ENCODE results near the gene GPRIN2. TPM values are rescaled to one million over a fixed set of nuclear protein-coding genes. Genes with fewer than 3 reads are reported as not detected.
"Not testable (repeated sequence)": the region's sequence is repeated elsewhere in the genome, so short reads cannot be mapped to it uniquely, and the experiment has no call there.

GPRIN2 gene
- total RNA-seq, 2 donors from 2014 or later: 32.3 to 34.4 TPM

DNA sequence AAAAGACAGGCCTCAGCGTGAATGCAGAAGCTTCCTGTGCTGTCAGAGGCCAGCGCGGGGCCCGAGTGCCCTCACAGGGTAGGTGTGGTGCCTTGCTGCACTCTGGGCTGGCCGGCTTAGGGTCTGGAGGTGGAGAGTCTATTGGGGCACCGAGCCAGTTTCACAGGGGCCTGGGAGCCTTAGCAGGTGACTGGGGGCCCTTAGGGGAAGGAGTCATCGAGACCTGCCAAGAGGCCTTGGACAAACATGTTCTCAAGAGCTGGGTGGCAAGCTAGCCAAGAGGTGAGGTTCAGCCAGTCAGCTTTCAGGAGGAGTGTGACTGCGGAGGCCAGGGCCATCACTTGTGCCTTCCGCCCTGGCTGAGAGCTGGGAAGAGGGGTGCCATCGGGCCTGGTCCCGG, 26.1 kb upstream of the GPRIN2 start:
- H3K4me1 ChIP-seq; H3K27me3 ChIP-seq; H3K9me3 ChIP-seq; intact Hi-C loops (cut with DNase I); H3K36me3 ChIP-seq; DNase-seq; H3K27ac ChIP-seq; H3K9ac ChIP-seq (ENCODE audit: low read depth in 2 of 2, low read length in 2 of 2); H3K4me3 ChIP-seq: not testable (repeated sequence)

DNA sequence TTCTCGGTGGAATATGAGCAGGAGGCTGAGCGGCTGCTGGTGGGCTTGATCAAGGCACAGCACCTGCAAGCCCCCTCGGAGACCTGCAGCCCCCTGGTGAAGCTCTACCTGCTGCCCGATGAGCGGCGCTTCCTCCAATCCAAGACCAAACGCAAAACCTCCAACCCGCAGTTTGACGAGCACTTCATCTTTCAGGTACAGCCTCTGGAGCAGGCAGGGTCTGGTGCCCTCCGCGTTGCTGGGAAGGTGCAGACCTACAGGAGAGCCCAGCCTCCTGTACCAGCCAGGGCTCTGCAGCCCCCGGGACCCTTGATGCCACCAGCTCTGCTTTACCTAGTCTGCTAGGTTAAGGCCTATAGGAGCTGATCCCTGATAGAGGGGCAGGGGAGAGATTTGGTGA, 25.5 kb upstream of the GPRIN2 start:
- H3K27me3 ChIP-seq; H3K36me3 ChIP-seq; H3K9me3 ChIP-seq; H3K4me1 ChIP-seq; H3K9ac ChIP-seq (ENCODE audit: low read depth in 2 of 2, low read length in 2 of 2); DNase-seq; intact Hi-C loops (cut with DNase I); H3K4me3 ChIP-seq; H3K27ac ChIP-seq: not testable (repeated sequence)

DNA sequence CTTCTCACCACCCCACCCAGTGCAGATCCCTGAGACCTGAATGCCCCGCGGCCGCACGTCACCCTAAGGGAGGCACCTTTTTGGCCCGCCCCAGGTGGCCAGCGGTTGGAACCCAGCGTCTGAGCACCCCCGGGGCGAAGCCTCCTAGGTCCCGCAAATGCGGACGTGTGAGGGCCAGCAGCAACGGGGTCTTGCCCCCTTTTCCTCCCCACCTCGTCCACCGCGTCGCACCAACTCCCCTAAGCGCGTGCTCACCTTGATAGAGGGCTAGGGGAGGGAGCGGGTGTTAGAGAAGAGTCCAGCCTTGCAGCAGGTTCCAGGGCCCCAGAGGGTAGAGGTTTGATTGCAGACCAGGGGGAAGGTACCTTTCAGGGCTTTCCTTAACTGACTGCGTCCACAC, 22.9 kb upstream of the GPRIN2 start:
- DNase-seq; H3K4me1 ChIP-seq; H3K36me3 ChIP-seq; H3K9me3 ChIP-seq; H3K9ac ChIP-seq (ENCODE audit: low read depth in 2 of 2, low read length in 2 of 2); H3K27me3 ChIP-seq; H3K27ac ChIP-seq; H3K4me3 ChIP-seq; intact Hi-C loops (cut with DNase I): not testable (repeated sequence)

DNA sequence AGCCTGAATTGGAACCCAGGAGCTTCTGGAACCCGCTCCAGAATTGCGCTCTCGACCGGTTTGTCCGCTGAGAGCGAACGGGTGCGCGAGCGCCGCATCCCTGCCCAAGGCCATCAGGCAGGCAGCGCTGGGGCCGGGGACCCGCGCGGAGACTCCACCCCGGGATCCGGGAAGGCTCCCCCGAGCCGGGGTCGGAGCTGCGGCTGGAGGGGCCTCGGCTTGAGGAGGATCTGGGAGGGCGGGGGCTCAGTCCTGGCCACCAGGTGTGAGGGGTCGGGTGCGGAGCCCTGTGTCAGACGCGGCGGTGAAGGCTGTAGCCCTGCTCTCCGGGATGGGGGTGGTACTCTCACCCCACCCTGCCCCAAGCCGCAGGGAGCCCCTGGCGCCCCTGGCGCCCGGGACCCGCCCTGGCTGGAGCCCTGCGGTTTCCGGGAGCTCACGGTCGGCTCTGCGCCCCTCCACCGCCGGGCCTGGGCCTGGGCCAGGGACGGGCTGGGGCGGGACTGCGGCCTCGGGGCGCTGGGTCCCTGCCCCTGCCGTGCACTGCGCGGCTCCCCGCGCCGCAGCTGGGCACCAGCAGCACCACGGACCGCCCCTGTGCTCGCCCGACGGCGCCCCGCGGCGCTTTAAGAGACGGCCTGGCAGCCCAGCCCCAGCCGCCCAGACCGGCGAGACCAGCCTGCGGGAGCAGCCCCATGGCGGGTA, 22.2 kb upstream of the GPRIN2 start, which contains the start of gene SYT15:
Gene SYT15 (plus strand): TSS at position 655 of the 705 bp plus-strand sequence. CDS start 41 bp downstream, at position 696.
- not testable (repeated sequence) for H3K4me3 ChIP-seq

DNA sequence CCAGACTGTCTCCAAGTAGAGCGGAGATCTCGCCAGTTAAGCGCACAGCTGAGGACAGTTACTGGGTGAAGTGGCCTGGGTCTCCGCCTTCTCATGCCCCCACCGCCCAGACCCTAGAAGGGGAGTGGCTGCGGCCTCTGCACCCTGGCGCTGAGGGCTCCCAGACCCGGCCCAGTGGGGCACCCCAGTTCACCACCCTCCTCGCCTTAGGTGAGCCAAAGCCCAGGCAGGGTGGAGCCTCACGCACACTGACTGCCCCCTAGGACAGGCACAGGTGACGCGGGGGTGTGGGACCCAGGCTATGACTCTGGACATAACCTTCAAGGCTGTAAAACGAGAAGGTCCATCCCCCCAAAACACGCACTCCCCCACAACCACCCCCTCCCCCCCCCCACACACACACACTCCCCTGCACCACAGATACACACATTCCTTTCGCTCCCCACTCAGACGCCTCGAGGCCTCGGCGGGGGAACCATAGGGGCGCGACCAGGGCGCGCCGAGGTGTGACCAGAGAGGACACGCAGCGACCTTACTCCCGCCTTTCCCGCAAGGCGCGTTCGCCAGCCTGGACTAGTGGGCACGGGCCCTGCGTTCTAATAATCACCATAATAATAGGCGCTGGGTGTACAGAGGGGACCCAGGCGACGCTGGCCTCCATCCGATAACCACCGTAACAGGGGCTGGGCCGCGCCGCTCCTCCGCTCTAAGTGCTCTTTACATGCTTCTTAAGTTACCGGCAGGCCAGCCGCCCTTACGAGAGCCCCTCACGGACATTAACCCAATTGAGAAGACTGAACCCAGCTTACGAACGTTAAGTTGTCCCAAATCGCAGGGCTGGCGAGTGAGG, 21.4 kb upstream of the GPRIN2 start:
- H3K9me3 ChIP-seq; H3K27me3 ChIP-seq; H3K4me1 ChIP-seq; H3K36me3 ChIP-seq; H3K27ac ChIP-seq; DNase-seq; H3K4me3 ChIP-seq; H3K9ac ChIP-seq (ENCODE audit: low read depth in 2 of 2, low read length in 2 of 2); intact Hi-C loops (cut with DNase I): not testable (repeated sequence)

More for the DNA sequence above, 22.2 kb upstream of the GPRIN2 start, which contains the start of gene SYT15:
- H3K36me3 ChIP-seq; DNase-seq; H3K9ac ChIP-seq (ENCODE audit: low read depth in 2 of 2, low read length in 2 of 2); H3K4me1 ChIP-seq; intact Hi-C loops (cut with DNase I); H3K27me3 ChIP-seq; H3K9me3 ChIP-seq; H3K27ac ChIP-seq: not testable (repeated sequence)

DNA sequence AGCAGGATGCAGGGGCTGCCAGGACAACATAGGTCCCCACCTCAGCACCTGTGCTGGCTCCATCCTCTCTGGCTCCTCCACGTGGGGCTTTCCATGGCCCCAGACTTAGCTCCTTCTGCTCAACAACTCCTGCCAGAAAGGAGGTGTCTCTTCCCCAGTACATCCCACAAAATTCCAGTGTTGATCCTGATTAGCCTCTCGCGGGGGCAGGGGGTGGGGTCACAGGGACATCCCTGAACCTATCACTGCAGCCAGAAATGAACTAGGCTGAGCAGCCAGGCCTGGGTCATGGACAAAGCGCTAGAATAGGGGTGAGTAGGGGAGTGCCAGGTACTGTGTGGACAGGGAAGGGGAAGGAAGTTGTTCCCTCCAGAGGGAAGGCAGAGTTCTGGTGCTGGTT, 17.4 kb upstream of the GPRIN2 start:
- H3K9me3 ChIP-seq; H3K9ac ChIP-seq (ENCODE audit: low read depth in 2 of 2, low read length in 2 of 2); H3K27ac ChIP-seq; DNase-seq; H3K4me3 ChIP-seq; H3K27me3 ChIP-seq; H3K4me1 ChIP-seq; intact Hi-C loops (cut with DNase I); H3K36me3 ChIP-seq: not testable (repeated sequence)

DNA sequence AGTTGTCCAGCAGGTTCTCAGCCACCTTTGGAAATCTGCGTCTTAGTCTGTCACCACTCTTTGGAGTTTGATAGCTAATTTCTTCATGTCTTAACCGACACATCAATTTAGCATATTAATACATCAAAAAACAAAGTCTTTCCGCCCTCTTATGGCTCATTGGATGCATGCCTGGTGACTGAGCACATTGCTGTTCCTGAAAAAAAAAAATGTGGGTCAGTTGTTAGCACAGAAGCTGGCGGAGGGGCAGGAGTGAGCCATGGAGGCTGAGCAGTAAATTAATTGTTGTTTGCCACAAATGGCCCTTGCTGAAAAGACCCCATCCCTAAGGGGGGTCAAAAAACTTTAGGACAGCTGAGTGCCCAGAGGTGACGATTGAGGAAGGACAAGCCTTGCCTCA, 16.9 kb upstream of the GPRIN2 start:
- H3K27ac ChIP-seq; H3K9me3 ChIP-seq; intact Hi-C loops (cut with DNase I); H3K36me3 ChIP-seq; H3K9ac ChIP-seq (ENCODE audit: low read depth in 2 of 2, low read length in 2 of 2); H3K4me3 ChIP-seq; H3K27me3 ChIP-seq; H3K4me1 ChIP-seq; DNase-seq: not testable (repeated sequence)

DNA sequence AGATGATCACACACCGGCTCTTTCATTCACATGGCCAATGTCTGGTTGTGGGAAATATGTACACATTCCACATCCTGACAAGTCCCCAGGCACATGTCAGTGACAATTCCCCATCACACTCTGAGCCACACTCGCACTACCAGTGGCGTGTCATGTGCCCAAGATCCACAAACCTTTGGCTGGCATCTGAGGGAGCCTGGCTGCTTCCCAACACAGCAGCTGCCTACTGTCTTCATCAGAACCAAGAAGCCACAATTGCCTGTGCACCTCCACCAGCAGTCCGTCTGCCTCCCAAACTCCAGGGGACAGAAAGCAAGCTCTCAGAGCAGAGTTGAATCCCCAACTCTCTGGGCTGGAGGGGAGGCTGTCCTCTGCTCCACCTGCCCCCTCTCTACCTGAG, 16.3 kb upstream of the GPRIN2 start:
- H3K9ac ChIP-seq (ENCODE audit: low read depth in 2 of 2, low read length in 2 of 2); H3K36me3 ChIP-seq; intact Hi-C loops (cut with DNase I); H3K27me3 ChIP-seq; H3K4me1 ChIP-seq; H3K9me3 ChIP-seq; H3K27ac ChIP-seq; H3K4me3 ChIP-seq; DNase-seq: not testable (repeated sequence)

DNA sequence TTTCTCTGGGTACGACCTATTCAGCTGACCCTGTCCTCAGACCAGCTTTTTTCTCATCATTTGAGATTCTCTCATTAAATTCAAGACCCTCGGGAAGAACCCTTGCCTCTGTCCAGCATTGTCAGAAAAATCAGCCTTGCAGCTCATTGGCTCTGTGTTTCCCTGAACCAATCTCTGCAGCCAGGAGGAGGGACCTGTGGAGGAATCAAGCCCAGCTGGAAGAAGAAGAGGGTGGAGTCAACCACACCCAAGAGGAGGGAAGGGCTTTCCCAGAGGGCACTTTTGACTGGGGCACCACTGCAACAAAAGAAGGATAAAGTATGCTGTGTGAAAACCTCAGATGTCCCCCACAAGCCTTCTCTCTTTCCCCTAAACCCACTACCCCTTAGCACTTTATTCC, 14.2 kb upstream of the GPRIN2 start:
- H3K36me3 ChIP-seq: not testable (repeated sequence)

DNA sequence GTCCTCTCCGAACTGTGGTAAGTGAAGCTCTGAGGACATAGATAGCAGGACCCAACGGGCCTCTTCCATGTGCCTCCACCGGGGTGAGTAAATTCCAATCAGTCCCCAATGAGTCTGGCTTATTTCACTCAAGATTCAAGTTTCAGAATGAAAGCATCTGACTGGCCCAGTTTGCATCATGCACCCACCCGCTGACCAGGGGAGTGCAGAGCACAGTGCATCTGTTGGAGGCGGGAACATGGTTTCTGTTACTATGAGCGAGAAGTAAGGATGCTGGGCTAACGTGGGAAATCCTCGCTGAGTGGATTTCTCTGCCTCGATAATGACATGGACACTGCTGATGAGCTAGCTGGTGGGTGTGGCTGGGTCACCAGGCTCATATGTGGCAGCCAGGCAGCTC, 10.7 kb upstream of the GPRIN2 start:
- H3K9ac ChIP-seq (ENCODE audit: low read depth in 2 of 2, low read length in 2 of 2); H3K27ac ChIP-seq; intact Hi-C loops (cut with DNase I); H3K9me3 ChIP-seq; H3K27me3 ChIP-seq; H3K36me3 ChIP-seq; H3K4me1 ChIP-seq; DNase-seq; H3K4me3 ChIP-seq: not testable (repeated sequence)

More for the DNA sequence above, 14.2 kb upstream of the GPRIN2 start:
- H3K27ac ChIP-seq; H3K9me3 ChIP-seq; intact Hi-C loops (cut with DNase I); H3K27me3 ChIP-seq; H3K4me3 ChIP-seq; DNase-seq; H3K4me1 ChIP-seq; H3K9ac ChIP-seq (ENCODE audit: low read depth in 2 of 2, low read length in 2 of 2): not testable (repeated sequence)
